ENCODE results near the gene AFF1.

The AFF1 gene

GRCh38 chr4:86948276-86948675 lies 13.5 kb downstream of the AFF1 start:
- in situ Hi-C loops (cut with MboI; ENCODE audit: low sequenced_read_pairs): no loop called here

- in situ Hi-C loops (cut with MboI; ENCODE audit: low sequenced_read_pairs): no loop called here
These were observed 16.2 kb downstream of the AFF1 start for GRCh38 chr4:86950831-86951525.

- in situ Hi-C loops (cut with MboI; ENCODE audit: low sequenced_read_pairs): no loop called here
These were observed 21.2 kb downstream of the AFF1 start for GRCh38 chr4:86955888-86956451.

GRCh38 chr4:86957215-86957614 lies 22.4 kb downstream of the AFF1 start:
- in situ Hi-C loops (cut with MboI; ENCODE audit: low sequenced_read_pairs): no loop called here

- in situ Hi-C loops (cut with MboI; ENCODE audit: low sequenced_read_pairs): no loop called here
These were observed 25.0 kb downstream of the AFF1 start for GRCh38 chr4:86959588-86960500.

- in situ Hi-C loops (cut with MboI; ENCODE audit: low sequenced_read_pairs): no loop called here
These were observed 25.7 kb downstream of the AFF1 start for GRCh38 chr4:86960557-86960961.

- in situ Hi-C loops (cut with MboI; ENCODE audit: low sequenced_read_pairs): no loop called here
These were observed 26.3 kb downstream of the AFF1 start for GRCh38 chr4:86961116-86961515.

GRCh38 chr4:86961605-86962295 lies 26.9 kb downstream of the AFF1 start:
- in situ Hi-C loops (cut with MboI; ENCODE audit: low sequenced_read_pairs): no loop called here

GRCh38 chr4:86963697-86964096 lies 28.9 kb downstream of the AFF1 start:
- in situ Hi-C loops (cut with MboI; ENCODE audit: low sequenced_read_pairs): no loop called here

GRCh38 chr4:86965019-86965976 lies 30.5 kb downstream of the AFF1 start:
- in situ Hi-C loops (cut with MboI; ENCODE audit: low sequenced_read_pairs): no loop called here

- in situ Hi-C loops (cut with MboI; ENCODE audit: low sequenced_read_pairs): no loop called here
These were observed 32.3 kb downstream of the AFF1 start for GRCh38 chr4:86967073-86967472.

- in situ Hi-C loops (cut with MboI; ENCODE audit: low sequenced_read_pairs): no loop called here
These were observed 33.0 kb downstream of the AFF1 start for GRCh38 chr4:86967798-86968197.

- in situ Hi-C loops (cut with MboI; ENCODE audit: low sequenced_read_pairs): no loop called here
These were observed 33.7 kb downstream of the AFF1 start for GRCh38 chr4:86968547-86968946.

GRCh38 chr4:86970447-86971354 lies 35.9 kb downstream of the AFF1 start:
- in situ Hi-C loops (cut with MboI; ENCODE audit: low sequenced_read_pairs): no loop called here

- in situ Hi-C loops (cut with MboI; ENCODE audit: low sequenced_read_pairs): no loop called here
These were observed 36.5 kb downstream of the AFF1 start for GRCh38 chr4:86971355-86971683.

GRCh38 chr4:86972997-86973396 lies 38.2 kb downstream of the AFF1 start:
- in situ Hi-C loops (cut with MboI; ENCODE audit: low sequenced_read_pairs): no loop called here

- in situ Hi-C loops (cut with MboI; ENCODE audit: low sequenced_read_pairs): no loop called here
These were observed 38.9 kb downstream of the AFF1 start for GRCh38 chr4:86973668-86974067.

- in situ Hi-C loops (cut with MboI; ENCODE audit: low sequenced_read_pairs): no loop called here
These were observed 39.8 kb downstream of the AFF1 start for GRCh38 chr4:86974551-86974994.

- in situ Hi-C loops (cut with MboI; ENCODE audit: low sequenced_read_pairs): no loop called here
These were observed 41.1 kb downstream of the AFF1 start for GRCh38 chr4:86975927-86976326.

Measured in HL-60/S4 (cell line).